ENCODE measurements around the gene ADAMTSL4.
A peak's percentile ranks its signal among the peaks of the same experiment; 100 is the strongest.

ADAMTSL4 gene

DNA sequence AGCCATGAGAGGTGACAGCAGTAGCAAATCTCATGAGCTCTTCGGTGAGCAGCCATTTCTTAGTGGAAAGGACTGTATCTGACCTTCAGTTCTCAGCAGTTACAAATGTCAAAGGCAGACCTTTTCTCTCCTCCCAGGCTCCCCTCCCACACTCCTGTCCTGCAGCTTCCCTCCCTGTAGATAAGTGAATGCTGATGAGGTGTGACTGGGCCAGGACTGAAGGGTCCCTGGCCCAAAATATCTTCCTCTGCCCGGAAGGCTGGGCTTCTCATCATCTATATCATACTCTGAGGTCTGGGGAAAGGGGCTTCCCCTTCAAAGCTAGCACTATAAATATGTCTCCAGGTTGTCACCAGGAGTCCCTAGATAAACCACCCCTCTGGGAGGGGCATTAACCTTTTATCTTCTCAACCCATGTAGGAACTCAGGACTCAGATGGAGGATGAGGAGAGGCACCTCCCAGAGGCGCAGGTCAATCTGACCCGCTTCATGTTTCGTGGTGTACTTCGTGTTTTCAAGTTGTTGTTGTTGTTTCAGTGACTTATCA lies 3.6 kb upstream of the ADAMTSL4 start:
- H3K27me3 Mint-ChIP-seq = peaks cover 35% of the 10 kb centered on the region

DNA sequence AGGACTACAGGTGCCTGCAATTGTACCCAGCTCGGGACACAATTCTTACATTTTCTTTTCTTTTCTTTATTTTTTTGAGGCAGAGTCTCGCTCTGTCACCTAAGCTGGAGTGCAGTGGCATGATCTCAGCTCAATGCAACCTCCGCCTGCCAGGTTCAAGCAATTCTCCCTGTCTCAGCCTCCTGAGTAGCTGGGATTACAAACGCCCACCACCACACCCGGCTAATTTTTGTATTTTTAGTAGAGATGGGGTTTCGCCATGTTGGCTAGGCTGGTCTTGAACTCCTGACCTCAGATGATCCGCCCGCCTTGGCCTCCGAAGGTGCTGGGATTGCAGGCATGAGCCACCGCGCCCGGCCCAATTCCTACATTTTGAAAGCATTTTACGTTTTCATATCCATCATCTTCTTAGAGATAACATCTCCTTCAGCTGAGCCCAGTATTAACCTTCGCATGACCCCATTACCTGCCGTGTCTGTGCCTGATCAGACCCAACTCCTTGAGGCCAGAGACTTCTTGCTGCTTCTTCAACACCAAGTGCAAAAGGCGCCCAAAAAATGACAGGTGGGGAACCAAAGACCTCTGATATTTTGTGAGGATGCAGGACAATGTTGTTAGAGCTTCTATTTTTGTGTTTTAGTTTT lies 2.8 kb upstream of the ADAMTSL4 start:
- DNase-seq = no peak
- H3K27me3 Mint-ChIP-seq = peaks cover 44% of the 10 kb centered on the region
- H3K4me3 Mint-ChIP-seq = no peak overlapping the region
- no peaks in the 10 kb centered on the region for H3K36me3 Mint-ChIP-seq (ENCODE audit: low read depth)
- H3K27ac Mint-ChIP-seq = no peak overlapping the region
- H3K4me1 Mint-ChIP-seq (ENCODE audit: low read depth) = peaks cover 15% of the 10 kb centered on the region
- no peaks in the 10 kb centered on the region for H3K9me3 Mint-ChIP-seq

More for the DNA sequence above, 3.6 kb upstream of the ADAMTSL4 start:
- Mint-ChIP-seq H3K4me1 (ENCODE audit: low read depth) (peaks cover 8% of the 10 kb centered on the region), H3K4me3 (no peak overlapping the region), H3K27ac (no peak overlapping the region), H3K9me3 (no peaks in the 10 kb centered on the region), H3K36me3 (ENCODE audit: low read depth) (no peaks in the 10 kb centered on the region)
- no peak for DNase-seq

DNA sequence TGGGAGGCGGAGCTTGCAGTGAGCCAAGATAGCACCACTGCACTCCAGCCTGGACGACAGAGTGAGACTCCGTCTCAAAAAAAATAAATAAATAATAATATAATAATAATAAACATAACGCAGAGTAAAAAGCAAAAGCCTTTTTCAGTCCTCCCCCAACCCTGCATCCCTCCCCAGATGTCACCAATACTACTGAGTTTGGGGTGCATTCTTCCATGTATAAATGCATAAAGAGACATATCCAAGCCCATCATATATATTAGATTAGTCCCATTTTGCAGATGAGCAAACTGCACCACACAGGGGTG lies 930 bp upstream of the ADAMTSL4 start:
- no peak for DNase-seq
- Mint-ChIP-seq H3K9me3 (no peaks in the 10 kb centered on the region), H3K27ac (no peak overlapping the region), H3K4me3 (peak overlapping the region; percentile 65), H3K36me3 (ENCODE audit: low read depth) (no peaks in the 10 kb centered on the region), H3K27me3 (peaks cover 47% of the 10 kb centered on the region), H3K4me1 (ENCODE audit: low read depth) (peaks cover 31% of the 10 kb centered on the region)

DNA sequence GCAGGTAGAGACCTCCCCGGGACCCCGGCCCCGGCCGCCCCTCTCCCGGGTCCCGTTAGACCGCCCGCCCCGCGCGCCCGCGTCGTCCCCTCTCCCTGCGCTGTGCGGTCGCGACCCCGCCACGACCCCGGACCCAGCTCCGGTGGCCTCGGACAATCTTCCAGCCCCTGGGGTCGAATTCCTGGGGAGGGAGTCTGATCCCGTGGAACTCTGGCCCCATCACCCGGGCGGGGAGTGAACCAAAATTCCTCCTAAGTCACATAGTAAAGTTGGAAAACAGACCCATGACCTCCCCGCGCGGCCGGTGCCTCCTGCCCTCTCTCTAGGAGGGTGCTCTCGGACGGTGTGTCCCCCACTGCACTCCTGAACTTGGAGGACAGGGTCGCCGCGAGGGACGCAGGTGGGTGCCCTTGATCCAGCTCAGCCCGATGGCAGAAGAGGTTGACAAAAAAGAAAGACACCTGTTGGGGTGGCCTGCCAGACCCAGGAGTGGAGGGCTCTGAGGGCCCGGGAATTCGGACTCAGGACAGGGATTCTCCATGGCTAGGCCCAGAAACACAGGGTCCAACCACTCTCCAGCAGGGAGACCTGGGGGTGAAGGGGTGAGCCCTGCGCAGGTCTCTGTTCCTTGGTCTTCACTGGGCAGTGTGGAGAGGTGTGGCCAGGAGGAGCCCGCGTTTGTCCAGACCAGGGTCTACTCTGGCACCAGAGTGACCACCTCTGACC lies 451 bp downstream of the ADAMTSL4 start:
- H3K4me1 Mint-ChIP-seq (ENCODE audit: low read depth) = peaks cover 33% of the 10 kb centered on the region
- H3K27me3 Mint-ChIP-seq = peaks cover 42% of the 10 kb centered on the region
- peak overlapping the region; percentile 71 for H3K4me3 Mint-ChIP-seq
- H3K27ac Mint-ChIP-seq = peak overlapping the region; percentile 37
- H3K36me3 Mint-ChIP-seq (ENCODE audit: low read depth) = no peaks in the 10 kb centered on the region
- no peak for DNase-seq
- H3K9me3 Mint-ChIP-seq = no peaks in the 10 kb centered on the region

DNA sequence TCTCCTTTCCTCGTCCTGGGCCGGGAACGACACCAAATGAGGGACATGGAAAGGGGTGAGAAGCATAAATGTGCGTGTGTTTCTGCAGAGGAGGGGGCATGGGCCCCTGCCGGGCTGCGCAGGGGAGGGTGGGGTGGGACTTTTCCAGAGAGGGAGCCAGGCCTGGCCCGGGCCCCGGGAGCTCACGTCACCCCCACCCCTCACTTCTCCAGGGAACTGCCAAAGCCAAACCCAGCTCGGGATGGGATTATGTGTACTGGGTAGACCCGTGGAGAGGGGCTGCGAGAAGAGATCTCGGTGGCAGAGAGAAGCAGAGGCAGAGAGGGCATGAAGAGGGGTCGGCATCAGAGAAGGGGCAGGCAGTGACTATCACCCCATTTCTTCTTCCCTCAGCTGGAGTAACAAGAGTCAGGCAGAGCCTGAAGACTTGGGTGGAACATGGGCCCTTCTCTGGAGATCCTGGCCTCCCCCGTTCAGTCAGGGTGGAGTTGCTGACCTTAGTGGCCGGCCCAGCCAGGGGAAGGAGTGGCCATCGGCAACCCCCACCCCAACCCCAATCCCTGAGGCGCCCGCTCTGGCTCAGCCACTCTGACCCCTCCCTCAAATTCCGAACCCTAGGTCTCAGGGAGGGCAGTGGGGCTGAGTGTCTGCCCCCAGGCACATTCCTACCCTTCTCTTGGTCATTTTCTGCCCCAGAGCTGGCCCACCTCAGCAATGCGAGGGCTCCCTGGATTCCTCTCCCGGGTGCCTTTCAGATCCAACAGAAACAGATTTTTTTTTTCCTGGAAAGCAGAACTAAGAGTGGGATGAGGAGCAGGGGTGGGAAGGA lies 1.2 kb downstream of the ADAMTSL4 start:
- Mint-ChIP-seq H3K27ac (no peak overlapping the region), H3K9me3 (no peaks in the 10 kb centered on the region), H3K4me1 (ENCODE audit: low read depth) (peaks cover 33% of the 10 kb centered on the region), H3K36me3 (ENCODE audit: low read depth) (peaks cover 2% of the 10 kb centered on the region), H3K27me3 (peaks cover 39% of the 10 kb centered on the region), H3K4me3 (no peak overlapping the region)
- DNase-seq = no peak

DNA sequence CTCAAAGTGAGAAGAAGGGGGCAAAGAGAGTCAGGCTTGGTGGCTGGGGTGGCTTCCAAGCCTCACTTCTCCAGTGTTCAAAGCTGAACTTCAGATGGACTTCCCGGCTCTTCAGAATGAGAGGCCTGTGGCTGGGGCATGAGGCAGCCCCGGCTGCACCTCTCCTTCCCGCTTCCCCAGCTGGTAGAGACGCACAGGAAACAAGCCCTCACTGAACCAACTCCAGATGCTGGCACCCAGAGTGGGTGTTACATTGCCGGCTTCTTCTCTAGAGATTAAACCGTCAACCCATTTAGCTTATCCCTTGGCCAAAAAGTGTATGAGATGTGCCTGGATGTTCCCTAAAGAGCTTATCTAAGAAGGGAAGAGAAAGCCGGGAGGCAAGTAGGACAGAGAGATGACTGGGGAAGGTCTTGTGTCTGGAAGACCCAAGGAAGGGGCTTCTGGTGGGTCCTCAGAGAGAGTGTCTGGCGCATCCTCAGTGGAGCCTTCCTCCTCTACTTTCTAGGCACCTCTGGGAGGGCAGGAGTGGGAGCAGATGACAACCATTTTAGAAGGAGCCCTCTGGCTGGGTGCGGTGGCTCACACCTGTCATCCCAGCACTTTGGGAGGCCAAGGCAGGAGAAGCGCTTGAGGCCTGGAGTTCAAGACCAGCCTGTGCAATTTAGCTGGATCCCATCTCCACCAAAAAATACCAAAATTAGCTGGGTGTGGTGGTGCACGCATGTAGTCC lies 2.0 kb downstream of the ADAMTSL4 start:
- Mint-ChIP-seq H3K27me3 (peaks cover 34% of the 10 kb centered on the region), H3K4me3 (no peak overlapping the region), H3K4me1 (ENCODE audit: low read depth) (peaks cover 33% of the 10 kb centered on the region), H3K36me3 (ENCODE audit: low read depth) (peaks cover 2% of the 10 kb centered on the region), H3K9me3 (no peaks in the 10 kb centered on the region), H3K27ac (peak overlapping the region; percentile 40)
- DNase-seq = no peak

DNA sequence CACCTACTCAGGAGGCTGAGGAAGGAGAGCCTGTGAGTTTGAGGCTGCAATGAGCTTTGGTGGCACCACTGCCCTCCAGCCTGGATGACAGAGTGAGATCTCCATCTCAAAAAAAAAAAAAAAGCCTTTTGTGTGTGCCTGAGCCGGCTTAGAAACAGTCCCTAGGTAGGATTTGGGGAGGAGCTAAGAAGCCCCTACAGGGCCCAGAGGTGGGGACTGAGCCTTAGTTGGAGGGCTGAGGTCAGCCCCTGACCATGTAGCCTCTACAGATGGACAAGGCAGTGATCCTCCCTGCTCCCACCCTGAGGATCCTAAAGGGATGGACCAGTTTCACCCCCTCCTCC lies 2.5 kb downstream of the ADAMTSL4 start:
- Mint-ChIP-seq H3K9me3 (no peaks in the 10 kb centered on the region), H3K27me3 (peaks cover 30% of the 10 kb centered on the region), H3K36me3 (ENCODE audit: low read depth) (peaks cover 2% of the 10 kb centered on the region), H3K4me1 (ENCODE audit: low read depth) (peaks cover 33% of the 10 kb centered on the region), H3K4me3 (no peak overlapping the region), H3K27ac (no peak overlapping the region)
- no peak for DNase-seq

DNA sequence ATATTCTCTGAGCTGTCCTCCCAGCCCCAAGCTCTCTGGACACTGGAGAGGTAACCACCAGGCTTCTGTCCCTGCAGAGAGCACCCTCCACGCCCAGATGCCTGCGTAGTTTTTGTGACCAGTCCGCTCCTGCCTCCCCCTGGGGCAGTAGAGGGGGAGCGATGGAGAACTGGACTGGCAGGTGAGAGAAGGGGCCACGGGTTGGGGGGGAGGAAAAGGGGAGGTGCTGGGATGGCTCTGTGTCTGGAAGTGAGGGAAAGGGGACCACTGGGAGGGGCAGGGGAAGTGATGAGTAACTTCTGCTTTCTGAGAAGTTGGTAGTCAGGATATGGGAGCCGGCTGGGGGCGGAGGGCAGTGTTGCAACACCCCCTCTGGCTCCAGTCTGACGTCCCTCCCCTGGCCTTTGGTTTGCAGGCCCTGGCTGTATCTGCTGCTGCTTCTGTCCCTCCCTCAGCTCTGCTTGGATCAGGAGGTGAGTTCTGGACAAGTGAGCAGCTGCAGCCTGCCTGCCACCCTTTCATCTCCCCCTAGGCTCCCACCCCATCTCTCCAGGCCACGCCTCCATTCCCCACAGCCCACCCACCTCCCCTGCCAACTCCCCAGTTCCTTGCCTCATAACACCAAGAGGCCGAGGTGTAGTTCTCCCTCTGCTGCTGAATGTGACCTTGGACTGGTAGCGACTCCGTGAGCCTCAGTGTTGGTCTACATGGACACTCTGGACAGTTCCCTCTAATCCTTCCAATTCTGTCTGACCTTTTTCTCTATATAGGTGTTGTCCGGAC lies 3.1 kb downstream of the ADAMTSL4 start:
- H3K27ac Mint-ChIP-seq = no peak overlapping the region

DNA sequence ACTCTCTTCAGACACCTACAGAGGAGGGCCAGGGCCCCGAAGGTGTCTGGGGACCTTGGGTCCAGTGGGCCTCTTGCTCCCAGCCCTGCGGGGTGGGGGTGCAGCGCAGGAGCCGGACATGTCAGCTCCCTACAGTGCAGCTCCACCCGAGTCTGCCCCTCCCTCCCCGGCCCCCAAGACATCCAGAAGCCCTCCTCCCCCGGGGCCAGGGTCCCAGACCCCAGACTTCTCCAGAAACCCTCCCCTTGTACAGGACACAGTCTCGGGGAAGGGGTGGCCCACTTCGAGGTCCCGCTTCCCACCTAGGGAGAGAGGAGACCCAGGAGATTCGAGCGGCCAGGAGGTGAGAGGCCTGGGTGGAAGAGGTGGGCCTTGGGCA lies 3.7 kb downstream of the ADAMTSL4 start:
- Mint-ChIP-seq H3K4me1 (ENCODE audit: low read depth) (peaks cover 33% of the 10 kb centered on the region), H3K36me3 (ENCODE audit: low read depth) (peaks cover 2% of the 10 kb centered on the region), H3K4me3 (no peak overlapping the region), H3K9me3 (no peaks in the 10 kb centered on the region), H3K27ac (no peak overlapping the region), H3K27me3 (peaks cover 26% of the 10 kb centered on the region)
- DNase-seq = no peak

More for the DNA sequence above, 3.1 kb downstream of the ADAMTSL4 start:
- H3K4me1 Mint-ChIP-seq (ENCODE audit: low read depth) = peaks cover 33% of the 10 kb centered on the region
- peaks cover 2% of the 10 kb centered on the region for H3K36me3 Mint-ChIP-seq (ENCODE audit: low read depth)
- DNase-seq = no peak
- H3K27me3 Mint-ChIP-seq = peaks cover 26% of the 10 kb centered on the region
- no peak overlapping the region for H3K4me3 Mint-ChIP-seq
- H3K9me3 Mint-ChIP-seq = no peaks in the 10 kb centered on the region

DNA sequence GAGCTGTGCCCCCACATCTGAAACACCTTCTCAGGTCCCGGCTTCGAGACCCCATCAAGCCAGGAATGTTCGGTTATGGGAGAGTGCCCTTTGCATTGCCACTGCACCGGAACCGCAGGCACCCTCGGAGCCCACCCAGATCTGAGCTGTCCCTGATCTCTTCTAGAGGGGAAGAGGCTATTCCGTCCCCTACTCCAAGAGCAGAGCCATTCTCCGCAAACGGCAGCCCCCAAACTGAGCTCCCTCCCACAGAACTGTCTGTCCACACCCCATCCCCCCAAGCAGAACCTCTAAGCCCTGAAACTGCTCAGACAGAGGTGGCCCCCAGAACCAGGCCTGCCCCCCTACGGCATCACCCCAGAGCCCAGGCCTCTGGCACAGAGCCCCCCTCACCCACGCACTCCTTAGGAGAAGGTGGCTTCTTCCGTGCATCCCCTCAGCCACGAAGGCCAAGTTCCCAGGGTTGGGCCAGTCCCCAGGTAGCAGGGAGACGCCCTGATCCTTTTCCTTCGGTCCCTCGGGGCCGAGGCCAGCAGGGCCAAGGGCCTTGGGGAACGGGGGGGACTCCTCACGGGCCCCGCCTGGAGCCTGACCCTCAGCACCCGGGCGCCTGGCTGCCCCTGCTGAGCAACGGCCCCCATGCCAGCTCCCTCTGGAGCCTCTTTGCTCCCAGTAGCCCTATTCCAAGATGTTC lies 4.3 kb downstream of the ADAMTSL4 start:
- no peak for DNase-seq
- H3K4me3 Mint-ChIP-seq = no peak overlapping the region
- H3K36me3 Mint-ChIP-seq (ENCODE audit: low read depth) = peaks cover 2% of the 10 kb centered on the region
- H3K27ac Mint-ChIP-seq = no peak overlapping the region
- peaks cover 30% of the 10 kb centered on the region for H3K4me1 Mint-ChIP-seq (ENCODE audit: low read depth)
- peaks cover 24% of the 10 kb centered on the region for H3K27me3 Mint-ChIP-seq
- no peaks in the 10 kb centered on the region for H3K9me3 Mint-ChIP-seq

DNA sequence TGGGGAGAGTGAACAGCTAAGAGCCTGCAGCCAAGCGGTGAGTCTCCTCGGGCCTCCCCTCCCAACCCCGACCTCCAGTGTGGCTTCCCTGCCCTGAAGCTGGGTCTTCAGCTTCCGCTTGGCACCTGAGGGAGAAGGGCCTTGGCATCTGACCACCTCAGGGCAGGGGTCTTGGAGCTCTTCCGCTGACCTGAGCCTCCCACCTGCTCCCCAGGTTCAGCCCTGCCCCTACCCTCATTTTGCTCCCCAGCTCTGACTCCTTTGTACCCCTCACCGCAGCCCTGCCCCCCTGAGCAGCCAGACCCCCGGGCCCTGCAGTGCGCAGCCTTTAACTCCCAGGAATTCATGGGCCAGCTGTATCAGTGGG lies 4.9 kb downstream of the ADAMTSL4 start:
- Mint-ChIP-seq H3K36me3 (ENCODE audit: low read depth) (peaks cover 2% of the 10 kb centered on the region), H3K9me3 (no peaks in the 10 kb centered on the region), H3K4me1 (ENCODE audit: low read depth) (peaks cover 29% of the 10 kb centered on the region), H3K27me3 (peaks cover 23% of the 10 kb centered on the region), H3K27ac (no peak overlapping the region), H3K4me3 (no peak overlapping the region)
- no peak for DNase-seq

DNA sequence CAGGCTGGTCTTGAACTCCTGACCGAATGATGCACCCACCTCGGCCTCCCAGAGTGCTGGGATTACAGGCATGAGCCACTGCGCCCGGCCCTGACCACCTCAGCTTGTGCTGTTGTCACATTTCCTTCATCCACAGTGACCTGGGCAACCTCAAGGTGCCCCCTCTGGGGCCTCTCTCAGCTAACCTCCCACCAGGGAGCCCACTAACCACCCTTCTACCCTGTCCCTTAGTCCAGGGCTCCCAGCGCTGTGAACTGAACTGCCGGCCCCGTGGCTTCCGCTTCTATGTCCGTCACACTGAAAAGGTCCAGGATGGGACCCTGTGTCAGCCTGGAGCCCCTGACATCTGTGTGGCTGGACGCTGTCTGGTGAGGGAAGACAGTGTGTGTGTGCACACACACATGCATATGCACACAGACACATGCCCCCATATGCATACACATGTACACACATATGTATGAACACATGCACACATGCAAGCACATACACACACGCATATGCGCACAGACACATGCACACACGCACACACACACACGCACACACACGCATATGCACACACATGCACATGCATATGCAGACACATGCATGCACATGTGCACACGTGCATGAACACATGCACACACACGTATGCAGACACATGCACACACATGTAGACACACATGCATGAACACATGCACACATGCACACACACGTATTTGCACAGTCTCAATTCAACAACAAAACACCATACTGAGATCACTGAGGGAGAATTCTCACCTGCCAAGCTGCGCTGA lies 6.2 kb downstream of the ADAMTSL4 start:
- no peak for DNase-seq
- no peak overlapping the region for H3K27ac Mint-ChIP-seq
- peaks cover 13% of the 10 kb centered on the region for H3K27me3 Mint-ChIP-seq
- peaks cover 2% of the 10 kb centered on the region for H3K36me3 Mint-ChIP-seq (ENCODE audit: low read depth)
- no peaks in the 10 kb centered on the region for H3K9me3 Mint-ChIP-seq
- peaks cover 33% of the 10 kb centered on the region for H3K4me1 Mint-ChIP-seq (ENCODE audit: low read depth)
- H3K4me3 Mint-ChIP-seq = no peak overlapping the region
